ENCODE measurements around the gene IL25.

The IL25 gene

DNA sequence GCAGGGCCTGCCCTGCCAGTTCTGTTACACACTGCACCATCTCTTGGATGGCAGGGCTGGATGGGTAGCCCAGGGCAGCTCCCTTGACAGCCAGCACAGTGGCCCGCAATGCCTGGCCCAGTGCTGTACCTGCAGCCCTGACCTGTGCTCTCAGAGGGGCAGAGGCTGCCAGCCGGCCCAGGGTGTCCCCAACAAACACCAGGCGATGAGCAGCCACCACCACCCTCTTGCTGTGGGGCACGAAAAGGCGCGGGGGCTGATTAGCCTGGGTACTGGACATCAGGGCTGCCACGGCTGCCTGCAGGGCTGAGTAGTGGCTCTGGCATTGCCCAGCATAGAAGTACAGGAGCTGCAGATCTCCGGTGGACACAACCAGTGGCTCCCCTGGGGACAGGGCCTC is 15.3 kb upstream of the IL25 start:
- TF ChIP-seq, protein P1, sequence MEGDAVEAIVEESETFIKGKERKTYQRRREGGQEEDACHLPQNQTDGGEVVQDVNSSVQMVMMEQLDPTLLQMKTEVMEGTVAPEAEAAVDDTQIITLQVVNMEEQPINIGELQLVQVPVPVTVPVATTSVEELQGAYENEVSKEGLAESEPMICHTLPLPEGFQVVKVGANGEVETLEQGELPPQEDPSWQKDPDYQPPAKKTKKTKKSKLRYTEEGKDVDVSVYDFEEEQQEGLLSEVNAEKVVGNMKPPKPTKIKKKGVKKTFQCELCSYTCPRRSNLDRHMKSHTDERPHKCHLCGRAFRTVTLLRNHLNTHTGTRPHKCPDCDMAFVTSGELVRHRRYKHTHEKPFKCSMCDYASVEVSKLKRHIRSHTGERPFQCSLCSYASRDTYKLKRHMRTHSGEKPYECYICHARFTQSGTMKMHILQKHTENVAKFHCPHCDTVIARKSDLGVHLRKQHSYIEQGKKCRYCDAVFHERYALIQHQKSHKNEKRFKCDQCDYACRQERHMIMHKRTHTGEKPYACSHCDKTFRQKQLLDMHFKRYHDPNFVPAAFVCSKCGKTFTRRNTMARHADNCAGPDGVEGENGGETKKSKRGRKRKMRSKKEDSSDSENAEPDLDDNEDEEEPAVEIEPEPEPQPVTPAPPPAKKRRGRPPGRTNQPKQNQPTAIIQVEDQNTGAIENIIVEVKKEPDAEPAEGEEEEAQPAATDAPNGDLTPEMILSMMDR (IDR thresholded peaks at IDR 0.05): no peak

DNA sequence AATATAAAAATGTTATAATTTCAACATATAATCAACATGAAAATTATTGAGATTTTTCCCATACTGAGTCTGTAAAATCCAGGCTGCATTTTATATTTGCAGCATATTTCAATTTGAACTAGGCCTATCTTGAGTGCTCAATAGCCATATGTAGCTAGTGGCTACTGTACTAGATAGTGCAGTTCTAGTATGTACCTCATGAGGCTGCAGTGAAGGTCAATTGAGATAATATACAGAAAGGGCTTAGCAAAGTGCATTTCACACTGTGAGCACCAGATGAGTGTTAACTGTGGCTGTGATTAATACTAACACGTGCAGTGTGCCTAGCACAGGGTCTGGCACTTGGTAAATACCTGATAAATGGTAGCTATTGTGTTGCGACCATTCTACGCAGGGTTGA is 14.6 kb upstream of the IL25 start:
- TF ChIP-seq, protein P1 (IDR thresholded peaks at IDR 0.05): no peak

DNA sequence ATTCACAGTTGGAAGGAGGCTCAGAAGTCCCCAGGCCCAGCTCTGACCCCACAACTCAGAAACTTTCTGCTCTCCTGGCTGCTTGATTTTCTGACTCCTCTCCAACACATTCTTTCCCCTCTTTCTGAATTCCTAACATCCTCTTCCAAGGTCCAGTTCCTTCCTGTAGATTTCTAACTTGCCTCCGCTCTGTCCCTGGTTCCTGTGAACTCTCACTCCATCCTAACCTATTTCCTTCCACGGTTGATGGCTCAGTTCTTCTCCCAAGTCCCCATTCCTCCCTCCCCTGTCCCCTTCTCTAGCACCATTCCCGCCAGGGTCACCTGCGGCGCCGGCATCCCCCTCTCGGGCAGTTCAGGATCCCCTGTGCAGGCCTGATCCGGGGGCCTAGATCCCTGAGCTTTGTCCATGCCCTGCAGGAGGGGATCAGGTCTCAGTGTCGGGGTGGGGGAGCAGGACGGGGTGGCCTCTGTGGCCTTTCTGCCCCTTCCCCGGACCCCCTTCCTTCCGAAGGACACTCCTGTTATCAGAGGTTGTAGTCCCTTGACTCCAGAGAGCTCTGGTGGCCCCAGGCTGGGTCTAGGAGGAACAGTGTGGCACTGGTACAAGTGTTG is 13.9 kb upstream of the IL25 start:
- TF ChIP-seq, protein P1 (IDR thresholded peaks at IDR 0.05): no peak

DNA sequence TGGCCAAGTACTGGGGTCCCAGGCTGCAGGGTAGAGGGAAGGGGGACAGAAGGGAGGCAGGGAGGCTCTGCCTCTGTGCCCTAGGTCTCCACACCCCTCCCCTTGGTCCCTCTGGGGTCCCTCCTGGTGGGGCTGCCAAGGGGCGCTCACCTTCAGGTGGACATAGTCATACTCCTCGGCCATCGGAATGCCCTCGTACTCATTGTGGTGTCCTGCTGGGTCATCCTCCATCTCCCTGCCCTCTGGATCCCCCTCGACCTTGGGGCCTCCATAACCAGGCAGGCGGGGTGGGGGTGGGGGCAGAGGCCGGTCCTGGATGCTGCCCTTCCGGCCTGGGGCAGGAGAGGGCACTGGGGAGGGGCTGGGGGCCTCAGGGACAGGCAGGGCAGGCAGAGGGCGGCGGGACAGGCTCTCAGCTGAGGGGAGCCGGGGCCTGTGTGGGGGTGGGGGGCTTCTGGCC is 13.4 kb upstream of the IL25 start:
- TF ChIP-seq, protein P1 (IDR thresholded peaks at IDR 0.05): no peak

DNA sequence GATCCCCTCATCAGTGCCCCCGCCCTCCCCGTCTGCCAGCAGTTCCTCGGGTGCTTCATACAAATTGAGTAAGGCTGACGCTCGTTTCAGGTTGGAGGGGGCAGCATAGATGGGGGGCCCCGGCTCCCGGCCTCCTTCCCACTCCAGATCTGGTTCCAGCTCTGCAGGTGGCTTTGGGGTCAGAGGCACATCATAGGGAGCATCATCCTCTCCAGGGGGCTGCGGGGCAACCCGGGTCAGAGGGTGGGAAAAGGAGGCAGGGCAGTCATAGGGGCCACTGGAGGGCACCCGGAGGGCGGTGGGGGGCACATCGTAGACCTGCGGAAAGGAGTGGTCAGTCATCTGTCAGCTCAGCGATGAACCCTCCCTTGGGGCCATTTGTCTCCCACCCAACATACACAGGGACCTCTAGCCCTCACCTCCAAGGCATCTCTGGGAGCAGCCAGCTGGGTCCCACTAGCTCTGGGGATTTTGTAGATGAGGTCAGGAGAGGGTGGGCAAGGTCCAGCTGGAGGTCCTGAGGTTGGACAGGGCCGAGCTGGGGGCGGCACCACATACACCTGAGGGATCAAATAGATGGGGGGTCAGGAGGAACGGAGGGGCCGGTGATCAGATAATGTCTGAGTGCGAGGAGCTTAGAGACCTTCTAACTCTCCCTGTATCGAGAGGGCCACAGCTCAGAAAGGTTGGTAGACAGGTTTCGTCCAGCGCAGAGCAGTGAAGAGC is 12.7 kb upstream of the IL25 start:
- TF ChIP-seq, protein P1 (IDR thresholded peaks at IDR 0.05): no peak

DNA sequence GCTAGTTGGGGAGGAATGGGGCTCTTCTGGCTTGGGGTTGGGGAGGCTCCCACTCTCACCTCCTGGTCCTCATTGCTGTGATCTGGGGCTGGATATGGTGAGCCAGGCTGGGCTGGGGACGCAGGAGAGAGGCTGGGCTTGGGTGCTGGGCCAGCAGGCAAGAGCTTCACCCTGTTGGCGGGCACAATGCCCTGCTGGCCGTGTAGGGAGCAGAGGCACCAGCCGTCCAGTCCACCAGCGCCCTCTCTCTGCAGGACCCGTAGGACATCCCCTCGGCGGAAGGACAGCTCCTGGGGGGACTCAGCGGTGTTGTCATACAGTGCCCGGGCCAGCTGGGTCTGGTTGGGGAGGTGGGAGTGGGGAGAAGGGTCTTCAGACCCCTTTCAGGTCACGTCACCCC is 12.1 kb upstream of the IL25 start:
- TF ChIP-seq, protein P1 (IDR thresholded peaks at IDR 0.05): no peak

DNA sequence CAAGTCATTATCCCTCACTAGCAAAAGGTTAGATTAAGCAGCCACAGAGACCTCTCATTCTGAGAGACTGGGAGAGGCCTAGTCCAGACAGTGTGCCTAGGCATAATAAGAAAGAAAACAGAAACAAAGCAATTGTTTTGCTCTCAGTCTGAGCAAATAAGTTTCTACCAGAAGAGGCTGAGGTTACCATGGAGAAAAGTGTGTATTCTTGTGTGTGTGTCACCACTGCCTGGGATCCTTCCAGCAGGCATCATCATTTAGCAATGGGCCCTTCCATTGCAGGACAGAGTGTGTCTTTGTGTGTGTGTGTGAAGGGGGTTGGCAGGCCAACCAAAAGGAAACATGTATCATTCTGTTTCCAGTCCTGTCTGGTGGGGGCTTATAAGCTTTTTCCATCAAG is 11.3 kb upstream of the IL25 start:
- TF ChIP-seq, protein P1 (IDR thresholded peaks at IDR 0.05): no peak

Measured in LNCAP (cell line).